ENCODE results near the gene RALGPS2. TPM values are rescaled to one million over a fixed set of nuclear protein-coding genes. Genes with fewer than 3 reads are reported as not detected.

RALGPS2 gene
- 42.1 and 47.1 TPM in 2 replicates for total RNA-seq

GRCh38 chr1:178724728-178725465, at the start of gene RALGPS2:
Gene RALGPS2, plus strand, starts transcription at chr1:178725244. Its CDS starts 51,521 bp downstream, at chr1:178776765.

GRCh38 chr1:178870944-178871343, 145.9 kb downstream of the RALGPS2 start, which contains the start of gene ANGPTL1:
Gene ANGPTL1, minus strand, starts transcription at chr1:178871077. Its CDS starts 5,301 bp downstream, at chr1:178865776.

Other genes starting within 250 kb of the RALGPS2 start
- not detected in 2 replicates for gene CLEC20A, start 228.3 kb upstream of the RALGPS2 start, total RNA-seq
- gene TEX35, start 212.1 kb upstream of the RALGPS2 start, total RNA-seq, result not detected in 2 replicates
- 2.1 and 3.8 TPM in 2 replicates for gene ANGPTL1, start 145.8 kb downstream of the RALGPS2 start, total RNA-seq